ENCODE measurements around the gene XIRP2. TPM values are rescaled to one million over a fixed set of nuclear protein-coding genes. Genes with fewer than 3 reads are reported as not detected.
A peak's percentile ranks its signal among the peaks of the same experiment; 100 is the strongest.

The XIRP2 gene
- total and polyA plus RNA-seq, 2 of the 4 experiments (the other 2 are of a cell fraction): 0.05 to 0.18 TPM

DNA sequence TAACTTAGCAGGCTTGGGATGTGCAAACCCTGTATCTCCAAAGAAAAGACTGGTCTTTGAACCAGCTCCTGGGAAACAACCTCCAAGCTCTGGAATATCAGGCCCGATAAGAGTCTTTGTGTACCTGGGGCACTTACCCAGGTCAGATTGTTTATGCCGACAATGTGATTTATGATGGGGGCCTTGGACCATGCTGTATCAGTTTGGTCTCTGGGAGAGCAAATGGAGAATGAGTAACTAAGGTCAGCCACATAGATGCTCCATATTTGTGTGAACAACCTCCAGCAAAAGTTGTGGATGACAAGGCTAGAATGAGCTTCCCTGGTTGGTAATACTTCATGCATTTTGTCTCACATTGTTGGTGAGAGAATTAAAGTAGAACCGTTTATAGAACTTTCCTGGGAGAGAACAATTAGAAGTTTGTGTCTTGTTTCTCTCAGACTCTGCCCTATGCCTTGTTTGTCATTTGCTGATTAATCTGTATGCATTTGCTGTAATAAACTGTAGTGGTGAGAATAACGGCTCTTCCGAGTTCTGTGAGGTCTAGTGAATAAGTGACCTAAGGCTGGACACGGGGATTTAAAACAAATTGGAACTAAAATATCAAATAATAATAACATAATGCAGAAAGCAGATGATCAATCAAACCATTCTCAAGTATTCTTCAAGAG lies 259.1 kb downstream of the XIRP2 start:
- in situ Hi-C loops (cut with MboI; ENCODE audit: low sequenced_read_pairs): no loop called here
- H3K27ac ChIP-seq (ENCODE audit: insufficient read depth, low read length): no peak overlapping the region
- no peak overlapping the region for H3K4me2 ChIP-seq (ENCODE audit: low read depth, low read length)
- H4K91ac ChIP-seq (ENCODE audit: insufficient read depth, low read depth, low read length): no peak overlapping the region
- H4K5ac ChIP-seq (ENCODE audit: low read depth, low read length): peak overlapping the region; percentile 40; the same call in 1 of the 2 replicates
- DNase-seq: no peak
- TF ChIP-seq, protein P1, sequence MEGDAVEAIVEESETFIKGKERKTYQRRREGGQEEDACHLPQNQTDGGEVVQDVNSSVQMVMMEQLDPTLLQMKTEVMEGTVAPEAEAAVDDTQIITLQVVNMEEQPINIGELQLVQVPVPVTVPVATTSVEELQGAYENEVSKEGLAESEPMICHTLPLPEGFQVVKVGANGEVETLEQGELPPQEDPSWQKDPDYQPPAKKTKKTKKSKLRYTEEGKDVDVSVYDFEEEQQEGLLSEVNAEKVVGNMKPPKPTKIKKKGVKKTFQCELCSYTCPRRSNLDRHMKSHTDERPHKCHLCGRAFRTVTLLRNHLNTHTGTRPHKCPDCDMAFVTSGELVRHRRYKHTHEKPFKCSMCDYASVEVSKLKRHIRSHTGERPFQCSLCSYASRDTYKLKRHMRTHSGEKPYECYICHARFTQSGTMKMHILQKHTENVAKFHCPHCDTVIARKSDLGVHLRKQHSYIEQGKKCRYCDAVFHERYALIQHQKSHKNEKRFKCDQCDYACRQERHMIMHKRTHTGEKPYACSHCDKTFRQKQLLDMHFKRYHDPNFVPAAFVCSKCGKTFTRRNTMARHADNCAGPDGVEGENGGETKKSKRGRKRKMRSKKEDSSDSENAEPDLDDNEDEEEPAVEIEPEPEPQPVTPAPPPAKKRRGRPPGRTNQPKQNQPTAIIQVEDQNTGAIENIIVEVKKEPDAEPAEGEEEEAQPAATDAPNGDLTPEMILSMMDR (conservative IDR thresholded peaks at IDR 0.05; ENCODE audit: low read depth, low read length): no peak
- TF ChIP-seq RFX5 (IDR thresholded peaks at IDR 0.05; ENCODE audit: low read depth, low read length) (no peak), RAD21 (IDR thresholded peaks at IDR 0.05; ENCODE audit: low read length) (no peak), RCOR1 (IDR thresholded peaks at IDR 0.05; ENCODE audit: insufficient replicate concordance, low read length) (no peak)
- no peak overlapping the region; the same call in 2 of the 3 replicates for H2BK15ac ChIP-seq (ENCODE audit: low read depth, low read length)
- no peaks in the 10 kb centered on the region for H3K9me3 ChIP-seq (ENCODE audit: control insufficient read depth, insufficient read depth, low read length)
- ChIA-PET CTCF (no interaction called here), POLR2A (ENCODE audit: unreplicated experiment) (no interaction called here)
- BruUV-seq (replicated peaks): no TSS peak
- H2AFZ ChIP-seq (replicated peaks; ENCODE audit: low read length, poor library complexity): peak overlapping the region; percentile 53
- H2BK20ac ChIP-seq (ENCODE audit: low read depth, low read length): no peak overlapping the region
- no peak overlapping the region for H2AK9ac ChIP-seq (replicated peaks; ENCODE audit: low read depth, low read length, poor library complexity)
- H3K4me1 ChIP-seq (ENCODE audit: control insufficient read depth, insufficient read depth, low read length): peaks cover 1% of the 10 kb centered on the region; the same call in 1 of the 2 replicates
- H3K27me3 ChIP-seq (ENCODE audit: control insufficient read depth, insufficient read depth, low read length): no peaks in the 10 kb centered on the region
- no peaks in the 10 kb centered on the region for H3K79me1 ChIP-seq (ENCODE audit: low read depth in 1 of 2, low read length in 2 of 2)
- no peak overlapping the region for H2BK120ac ChIP-seq (ENCODE audit: low read depth, low read length)
- H3K4me3 ChIP-seq (ENCODE audit: insufficient read depth, low read depth, low read length): no peak overlapping the region
- intact Hi-C loops (cut with micrococcal nuclease): loop anchor here (5.0 kb wide), 1 partner anchor 50 kb away; no protein-coding TSS in a partner anchor
- H3K18ac ChIP-seq (ENCODE audit: low read depth, low read length): no peak overlapping the region
- H2AK5ac ChIP-seq (ENCODE audit: low read depth, low read length): no peak overlapping the region
- no peak overlapping the region for H3K56ac ChIP-seq (ENCODE audit: extremely low read depth, insufficient read depth, low read length)
- no peak overlapping the region for H3K9ac ChIP-seq (ENCODE audit: low read depth, low read length)
- H4K20me1 ChIP-seq (ENCODE audit: insufficient read depth, low read length): no peaks in the 10 kb centered on the region
- no peaks in the 10 kb centered on the region for H3K9me1 ChIP-seq (ENCODE audit: insufficient read depth, low read length)
- dilution Hi-C loops (cut with HindIII; ENCODE audit: low sequenced_read_pairs, unreplicated experiment): no loop called here
- WGBS, 2 experiments (ENCODE audit: extremely low coverage in 2 of 2, insufficient read length in 1 of 2): 40% methylated on average over 1 of the region's 6 CpGs; no CpG with 5 or more reads in 1 of the 2 experiments
- no peak overlapping the region for H3K23ac ChIP-seq (ENCODE audit: low read depth, low read length)
- no peak overlapping the region for H2BK5ac ChIP-seq (ENCODE audit: low read depth, low read length, poor library complexity, severe bottlenecking)
- H3K4ac ChIP-seq (ENCODE audit: low read depth, low read length): no peak overlapping the region
- no peak overlapping the region for H3K14ac ChIP-seq (replicated peaks; ENCODE audit: low read depth, low read length)
- H4K8ac ChIP-seq (ENCODE audit: low read depth in 2 of 2, low read length in 2 of 2): no peak overlapping the region
- no peak for ATAC-seq (ENCODE audit: low read depth)
- H3K36me3 ChIP-seq (ENCODE audit: control insufficient read depth, insufficient read depth, low read length): no peaks in the 10 kb centered on the region
